Calu3 (cell line): Measurements from ENCODE around the gene DRD3. TPM values are rescaled to one million over a fixed set of nuclear protein-coding genes. Genes with fewer than 3 reads are reported as not detected.

Source experiments
- BruUV-seq: library from RNA; stranded (reverse); fragments of 400-500 nt; replicated peaks from 2 replicates; lab custom pipeline; 2021; lab: Mats Ljungman, UMichigan
- CTCF ChIA-PET: fragments of 300-600 bp; sonication (Branson Sonifier 250); formaldehyde crosslinking; loops from one replicate; lab custom pipeline; 2022; ENCODE audit warnings: antibody characterized with exemption; lab: Charles Lee
- DNase-seq: peaks from one replicate; pipeline ENCODE4 v3.0.0; 2022
- H3K27ac Mint-ChIP-seq: one replicate; pipeline ENCODE4 v1.8.0; 2022; ENCODE audit warnings: mixed read lengths; ENCODE audit not compliant: unreplicated experiment
- H3K27me3 Mint-ChIP-seq: one replicate; pipeline ENCODE4 v1.8.0; 2022; ENCODE audit warnings: mixed read lengths; ENCODE audit not compliant: unreplicated experiment
- H3K36me3 Mint-ChIP-seq: one replicate; pipeline ENCODE4 v1.8.0; 2022; ENCODE audit warnings: mild to moderate bottlenecking, moderate library complexity, mixed read lengths; ENCODE audit not compliant: insufficient read depth, unreplicated experiment
- H3K4me1 Mint-ChIP-seq: one replicate; pipeline ENCODE4 v1.8.0; 2022; ENCODE audit warnings: mild to moderate bottlenecking, low read depth, mixed read lengths; ENCODE audit not compliant: unreplicated experiment
- H3K4me3 Mint-ChIP-seq: one replicate; pipeline ENCODE4 v1.8.0; 2022; ENCODE audit warnings: mild to moderate bottlenecking, low read depth, moderate library complexity, mixed read lengths; ENCODE audit not compliant: unreplicated experiment
- H3K9me3 Mint-ChIP-seq: one replicate; pipeline ENCODE4 v1.8.0; 2022; ENCODE audit warnings: low read depth, mixed read lengths; ENCODE audit not compliant: unreplicated experiment
- intact Hi-C: fragments of 100-400 bp; cut with micrococcal nuclease; formaldehyde crosslinking; loops from one replicate; pipeline ENCODE4 v1.10.0; 2022; ENCODE audit not compliant: unreplicated experiment
- total RNA-seq: library from RNA; stranded (reverse); gene quantifications from 2 replicates; pipeline ENCODE4 v1.2.3, GENCODE V29; 2022
- TF ChIP-seq, protein P1 (sequence below): fragments of 200-600 bp; IDR thresholded peaks from one replicate; pipeline ENCODE4 v1.8.0; 2022; ENCODE audit warnings: antibody characterized with exemption; ENCODE audit not compliant: unreplicated experiment

The DRD3 gene
- total RNA-seq, 1 experiment from 2014 or later = not detected

DNA sequence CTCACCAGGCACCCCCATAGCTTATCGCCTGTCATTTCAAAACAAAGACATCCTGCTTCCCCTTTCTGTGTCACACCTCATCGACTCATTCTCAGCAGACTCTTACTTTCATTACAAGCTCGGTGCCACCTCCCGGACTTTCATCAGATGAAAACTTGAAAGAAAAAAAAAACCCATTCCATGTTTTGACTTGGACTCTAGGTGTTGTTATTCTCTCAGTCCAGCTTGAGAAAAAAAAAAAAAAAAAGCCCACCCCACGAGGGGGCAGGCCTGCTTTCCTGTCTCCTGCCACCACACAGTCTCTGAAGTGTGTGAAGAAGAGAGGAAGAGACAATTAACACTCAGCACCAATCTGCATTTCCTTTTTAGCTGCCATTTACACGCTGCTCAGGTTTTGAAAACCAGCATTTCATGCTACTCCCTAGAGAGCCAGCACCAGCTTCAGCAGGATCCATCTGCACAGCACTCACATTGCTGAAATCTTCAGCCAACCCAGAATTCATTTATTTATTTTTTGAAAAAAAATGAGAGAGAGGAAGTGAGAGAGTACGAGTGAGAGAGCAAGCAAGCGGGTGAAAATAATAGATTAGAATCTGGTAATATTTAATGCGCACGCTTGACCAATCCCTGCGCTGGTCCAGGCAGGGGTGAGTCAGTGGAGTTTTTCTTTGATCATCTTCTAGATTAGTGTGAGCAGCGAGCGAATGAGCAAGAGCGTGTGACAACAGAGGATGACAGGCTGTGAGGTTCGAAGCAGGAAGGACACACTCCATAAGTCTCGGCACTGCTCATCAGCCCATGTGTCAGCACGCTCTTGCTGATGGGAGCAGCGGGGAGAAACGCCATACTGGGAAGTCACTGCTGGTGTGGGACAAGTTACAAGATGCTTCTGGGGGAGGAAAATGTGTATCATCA lies 35.0 kb upstream of the DRD3 start:
- no TSS peak for BruUV-seq
- no peaks in the 10 kb centered on the region for H3K36me3 Mint-ChIP-seq
- peak; percentile 3 for DNase-seq
- TF ChIP-seq, protein P1, sequence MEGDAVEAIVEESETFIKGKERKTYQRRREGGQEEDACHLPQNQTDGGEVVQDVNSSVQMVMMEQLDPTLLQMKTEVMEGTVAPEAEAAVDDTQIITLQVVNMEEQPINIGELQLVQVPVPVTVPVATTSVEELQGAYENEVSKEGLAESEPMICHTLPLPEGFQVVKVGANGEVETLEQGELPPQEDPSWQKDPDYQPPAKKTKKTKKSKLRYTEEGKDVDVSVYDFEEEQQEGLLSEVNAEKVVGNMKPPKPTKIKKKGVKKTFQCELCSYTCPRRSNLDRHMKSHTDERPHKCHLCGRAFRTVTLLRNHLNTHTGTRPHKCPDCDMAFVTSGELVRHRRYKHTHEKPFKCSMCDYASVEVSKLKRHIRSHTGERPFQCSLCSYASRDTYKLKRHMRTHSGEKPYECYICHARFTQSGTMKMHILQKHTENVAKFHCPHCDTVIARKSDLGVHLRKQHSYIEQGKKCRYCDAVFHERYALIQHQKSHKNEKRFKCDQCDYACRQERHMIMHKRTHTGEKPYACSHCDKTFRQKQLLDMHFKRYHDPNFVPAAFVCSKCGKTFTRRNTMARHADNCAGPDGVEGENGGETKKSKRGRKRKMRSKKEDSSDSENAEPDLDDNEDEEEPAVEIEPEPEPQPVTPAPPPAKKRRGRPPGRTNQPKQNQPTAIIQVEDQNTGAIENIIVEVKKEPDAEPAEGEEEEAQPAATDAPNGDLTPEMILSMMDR = no peak
- CTCF ChIA-PET = interaction anchor here (0.7 to 1.0 kb wide), 2 partner anchors 15 to 205 kb away, joined by 4 to 7 read pairs; no protein-coding TSS in a partner anchor
- H3K27me3 Mint-ChIP-seq = peaks cover 8% of the 10 kb centered on the region
- no peaks in the 10 kb centered on the region for H3K9me3 Mint-ChIP-seq
- intact Hi-C loops = no loop called here
- no peak overlapping the region for H3K4me3 Mint-ChIP-seq
- no peak overlapping the region for H3K27ac Mint-ChIP-seq
- H3K4me1 Mint-ChIP-seq = no peaks in the 10 kb centered on the region

DNA sequence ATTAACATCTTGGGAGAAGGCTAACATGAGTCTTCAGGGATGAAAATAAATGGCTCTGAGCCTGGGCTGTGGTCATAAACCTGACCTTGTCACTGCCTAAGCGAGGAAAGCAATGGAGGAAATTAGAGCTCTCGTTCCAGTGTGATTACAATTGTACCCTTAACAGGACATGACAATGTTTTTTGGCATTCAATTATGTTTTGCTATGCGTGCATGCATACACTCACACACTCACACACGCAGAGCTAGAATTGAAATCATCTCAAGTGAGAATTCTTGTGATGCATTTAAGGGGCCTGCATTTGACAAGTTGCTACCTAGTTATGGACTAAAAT lies 34.4 kb upstream of the DRD3 start:
- CTCF ChIA-PET = interaction anchor here (0.7 to 1.0 kb wide), 2 partner anchors 16 to 205 kb away, joined by 4 to 7 read pairs; no protein-coding TSS in a partner anchor
- TF ChIP-seq, protein P1 = no peak
- no peak overlapping the region for H3K4me3 Mint-ChIP-seq
- H3K9me3 Mint-ChIP-seq = no peaks in the 10 kb centered on the region
- no peak for DNase-seq
- no peak overlapping the region for H3K27ac Mint-ChIP-seq
- intact Hi-C loops = no loop called here
- no TSS peak for BruUV-seq
- peaks cover 14% of the 10 kb centered on the region for H3K27me3 Mint-ChIP-seq
- H3K36me3 Mint-ChIP-seq = no peaks in the 10 kb centered on the region
- no peaks in the 10 kb centered on the region for H3K4me1 Mint-ChIP-seq

DNA sequence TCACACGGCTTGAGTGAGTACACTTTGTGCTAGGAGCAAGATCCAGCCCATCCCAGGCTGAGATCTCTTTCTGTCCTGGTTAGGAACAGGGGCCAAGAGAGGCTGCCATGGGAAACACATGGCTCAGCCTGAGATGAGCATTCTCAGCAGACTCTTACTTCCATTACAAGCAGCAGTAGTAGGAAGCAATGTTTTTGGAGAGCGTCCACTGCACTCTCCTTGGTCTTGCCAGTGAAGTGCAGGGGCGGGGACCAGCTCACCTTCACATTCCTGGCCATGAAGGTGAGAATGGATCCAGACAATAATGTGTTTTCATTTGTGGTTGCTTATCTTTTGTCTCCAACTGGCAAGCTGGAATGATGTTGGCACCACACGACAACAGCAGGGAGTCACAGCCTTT lies 33.8 kb upstream of the DRD3 start:
- Mint-ChIP-seq H3K27me3 (peaks cover 19% of the 10 kb centered on the region), H3K36me3 (no peaks in the 10 kb centered on the region), H3K27ac (no peak overlapping the region), H3K4me1 (no peaks in the 10 kb centered on the region), H3K9me3 (no peaks in the 10 kb centered on the region), H3K4me3 (no peak overlapping the region)
- no peak for DNase-seq
- no TSS peak for BruUV-seq
- intact Hi-C loops = no loop called here
- CTCF ChIA-PET = no interaction called here
- TF ChIP-seq, protein P1 = no peak

DNA sequence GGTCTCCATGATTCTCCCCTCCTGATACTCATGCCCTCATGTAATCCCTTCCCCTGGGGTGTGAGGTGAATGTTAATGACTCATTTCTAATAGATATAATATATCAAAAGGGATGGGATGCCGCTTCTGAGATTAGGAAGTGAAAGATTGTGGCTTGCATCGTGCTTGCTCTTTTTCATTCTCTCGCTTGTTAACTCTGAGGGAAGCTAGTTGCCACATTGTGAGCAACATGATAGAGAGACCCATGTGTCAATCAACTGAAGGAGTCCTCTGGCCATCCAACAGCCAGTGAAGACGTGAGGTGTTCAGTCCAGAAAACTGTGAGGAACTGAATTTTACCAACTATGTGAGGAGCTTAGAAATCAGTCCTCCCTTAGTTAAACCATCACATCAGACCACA lies 28.9 kb upstream of the DRD3 start:
- H3K36me3 Mint-ChIP-seq = no peaks in the 10 kb centered on the region
- no TSS peak for BruUV-seq

More for the DNA sequence above, 28.9 kb upstream of the DRD3 start:
- Mint-ChIP-seq H3K9me3 (no peaks in the 10 kb centered on the region), H3K27ac (no peak overlapping the region), H3K27me3 (peaks cover 48% of the 10 kb centered on the region), H3K4me1 (no peaks in the 10 kb centered on the region), H3K4me3 (no peak overlapping the region)
- CTCF ChIA-PET = no interaction called here
- TF ChIP-seq, protein P1 = no peak
- intact Hi-C loops = no loop called here
- DNase-seq = no peak
